Astrocyte (in vitro differentiated cells and primary cell): ENCODE results near the gene MIP.
A peak's percentile ranks its signal among the peaks of the same experiment; 100 is the strongest.
"Not testable (repeated sequence)": the region's sequence is repeated elsewhere in the genome, so short reads cannot be mapped to it uniquely, and the experiment has no call there.

Experiments used
- CTCF ChIP-seq: IDR thresholded peaks from 2 replicates; pipeline ENCODE4 v1.5.1; 2011; ENCODE audit warnings: low read depth, mild to moderate bottlenecking, inconsistent platforms, low read length, moderate library complexity; ENCODE audit not compliant: insufficient read depth
- EZH2 ChIP-seq: IDR thresholded peaks from 2 replicates; pipeline ENCODE4 v1.6.1; 2012; ENCODE audit warnings: mild to moderate bottlenecking, low read length, inconsistent platforms; ENCODE audit not compliant: insufficient read depth

GRCh38 chr12:56496704-56497103, 42.2 kb upstream of the MIP start:
- TF ChIP-seq CTCF, result peak; percentile 13
- TF ChIP-seq EZH2, result not testable (repeated sequence)
